ENCODE data around the gene HCST. TPM values are rescaled to one million over a fixed set of nuclear protein-coding genes. Genes with fewer than 3 reads are reported as not detected.
"Not testable (repeated sequence)": the region's sequence is repeated elsewhere in the genome, so short reads cannot be mapped to it uniquely, and the experiment has no call there.

Gene HCST
- total and polyA plus RNA-seq, 3 donors from 2014 or later = 0.87 to 16.8 (median 3.5) TPM

GRCh38 chr19:35909684-35910035, 7.3 kb downstream of the HCST start:
- intact Hi-C loops (cut with DNase I; ENCODE audit: low total_unique reads) = no loop called here
- H3K4me3 ChIP-seq = no peak overlapping the region
- H3K36me3 ChIP-seq (ENCODE audit: low read depth, missing control alignments) = no peaks in the 10 kb centered on the region
- H3K9me3 ChIP-seq = no peaks in the 10 kb centered on the region
- WGBS, 2 donors = 70 to 82% methylated on average over 5 to 6 of the region's 6 CpGs
- no peak overlapping the region for H3K27ac ChIP-seq
- no peak for TF ChIP-seq POLR2A (IDR thresholded peaks at IDR 0.05)
- TF ChIP-seq, protein P1, sequence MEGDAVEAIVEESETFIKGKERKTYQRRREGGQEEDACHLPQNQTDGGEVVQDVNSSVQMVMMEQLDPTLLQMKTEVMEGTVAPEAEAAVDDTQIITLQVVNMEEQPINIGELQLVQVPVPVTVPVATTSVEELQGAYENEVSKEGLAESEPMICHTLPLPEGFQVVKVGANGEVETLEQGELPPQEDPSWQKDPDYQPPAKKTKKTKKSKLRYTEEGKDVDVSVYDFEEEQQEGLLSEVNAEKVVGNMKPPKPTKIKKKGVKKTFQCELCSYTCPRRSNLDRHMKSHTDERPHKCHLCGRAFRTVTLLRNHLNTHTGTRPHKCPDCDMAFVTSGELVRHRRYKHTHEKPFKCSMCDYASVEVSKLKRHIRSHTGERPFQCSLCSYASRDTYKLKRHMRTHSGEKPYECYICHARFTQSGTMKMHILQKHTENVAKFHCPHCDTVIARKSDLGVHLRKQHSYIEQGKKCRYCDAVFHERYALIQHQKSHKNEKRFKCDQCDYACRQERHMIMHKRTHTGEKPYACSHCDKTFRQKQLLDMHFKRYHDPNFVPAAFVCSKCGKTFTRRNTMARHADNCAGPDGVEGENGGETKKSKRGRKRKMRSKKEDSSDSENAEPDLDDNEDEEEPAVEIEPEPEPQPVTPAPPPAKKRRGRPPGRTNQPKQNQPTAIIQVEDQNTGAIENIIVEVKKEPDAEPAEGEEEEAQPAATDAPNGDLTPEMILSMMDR (IDR thresholded peaks at IDR 0.05) = no peak
- H3K4me1 ChIP-seq = no peaks in the 10 kb centered on the region
- no peak for DNase-seq
- no peaks in the 10 kb centered on the region for H3K27me3 ChIP-seq

- H3K4me3 ChIP-seq; H3K4me1 ChIP-seq; intact Hi-C loops (cut with DNase I; ENCODE audit: low total_unique reads); H3K36me3 ChIP-seq (ENCODE audit: low read depth, missing control alignments); DNase-seq; H3K27ac ChIP-seq; H3K9me3 ChIP-seq; H3K27me3 ChIP-seq: not testable (repeated sequence)
- WGBS, 2 donors = 86 to 91% methylated on average over 14 of the region's 14 CpGs
Measured at GRCh38 chr19:35910355-35910754, 8.0 kb downstream of the HCST start.

DNA sequence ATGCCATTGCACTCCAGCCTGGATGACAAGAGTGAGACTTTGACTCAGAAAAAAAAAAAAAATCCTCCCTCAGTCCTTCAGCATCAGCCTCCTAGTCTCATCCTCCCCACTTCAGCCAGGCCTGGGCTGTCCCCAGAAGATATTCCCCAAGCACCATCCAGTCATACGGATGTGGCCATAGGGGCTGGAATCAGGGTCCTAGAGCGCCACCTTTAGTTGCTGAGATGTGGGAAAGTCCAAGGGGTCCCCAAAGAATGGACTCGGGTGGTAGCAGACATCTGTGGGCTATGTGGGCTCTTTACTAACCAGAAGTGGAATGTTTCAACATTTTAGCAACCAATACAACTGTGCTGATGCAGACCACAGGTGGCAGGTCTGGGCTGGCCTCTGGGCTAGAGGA, 8.8 kb downstream of the HCST start:
- DNase-seq = no peak
- intact Hi-C loops (cut with DNase I; ENCODE audit: low total_unique reads) = no loop called here
- no peaks in the 10 kb centered on the region for H3K9me3 ChIP-seq
- 41 to 75% methylated on average over 2 to 3 of the region's 3 CpGs for WGBS, 2 donors
- H3K36me3 ChIP-seq (ENCODE audit: low read depth, missing control alignments) = no peaks in the 10 kb centered on the region
- TF ChIP-seq, protein P1 (IDR thresholded peaks at IDR 0.05) = no peak
- no peak for TF ChIP-seq POLR2A (IDR thresholded peaks at IDR 0.05)
- no peaks in the 10 kb centered on the region for H3K27me3 ChIP-seq
- no peaks in the 10 kb centered on the region for H3K4me1 ChIP-seq
- H3K4me3 ChIP-seq = no peak overlapping the region
- no peak overlapping the region for H3K27ac ChIP-seq

GRCh38 chr19:35911790-35912189, 9.5 kb downstream of the HCST start:
- intact Hi-C loops (cut with DNase I; ENCODE audit: low total_unique reads) = no loop called here
- no peaks in the 10 kb centered on the region for H3K9me3 ChIP-seq
- no peak for TF ChIP-seq POLR2A (IDR thresholded peaks at IDR 0.05)
- TF ChIP-seq, protein P1 (IDR thresholded peaks at IDR 0.05) = no peak
- 64 to 79% methylated on average over 4 to 5 of the region's 5 CpGs for WGBS, 2 donors
- H3K27ac ChIP-seq = no peak overlapping the region
- no peak overlapping the region for H3K4me3 ChIP-seq
- no peaks in the 10 kb centered on the region for H3K36me3 ChIP-seq (ENCODE audit: low read depth, missing control alignments)
- no peaks in the 10 kb centered on the region for H3K4me1 ChIP-seq
- DNase-seq = no peak
- H3K27me3 ChIP-seq = no peaks in the 10 kb centered on the region

GRCh38 chr19:35913589-35913988, 11.3 kb downstream of the HCST start:
- DNase-seq = no peak
- H3K27ac ChIP-seq = no peak overlapping the region
- H3K9me3 ChIP-seq = no peaks in the 10 kb centered on the region
- H3K36me3 ChIP-seq (ENCODE audit: low read depth, missing control alignments) = no peaks in the 10 kb centered on the region
- no peak for TF ChIP-seq POLR2A (IDR thresholded peaks at IDR 0.05)
- TF ChIP-seq, protein P1 (IDR thresholded peaks at IDR 0.05) = no peak
- H3K4me3 ChIP-seq = no peak overlapping the region
- no peaks in the 10 kb centered on the region for H3K27me3 ChIP-seq
- intact Hi-C loops (cut with DNase I; ENCODE audit: low total_unique reads) = no loop called here
- no peaks in the 10 kb centered on the region for H3K4me1 ChIP-seq
- 66 to 70% methylated on average over 7 of the region's 7 CpGs for WGBS, 2 donors
